GM13977 (cell line): Measurements from ENCODE around the gene BICDL1.
A peak's percentile ranks its signal among the peaks of the same experiment; 100 is the strongest.

Source experiments
- DNase-seq: peaks from one replicate; pipeline ENCODE4 v3.0.0; 2012; ENCODE audit warnings: low spot score
- in situ Hi-C: fragments of 300-500 bp; cut with MboI; formaldehyde crosslinking; loops from one replicate; pipeline ENCODE4 v1.12.0; 2022; ENCODE audit warnings: low sequenced_read_pairs, low pct_unique_long_range_greater_than_20kb, mixed read lengths, inconsistent platforms; ENCODE audit not compliant: unreplicated experiment
- TF ChIP-seq, protein P1 (sequence below): IDR thresholded peaks from 2 replicates; pipeline ENCODE4 v1.5.1; 2012; ENCODE audit warnings: mild to moderate bottlenecking, control low read depth; ENCODE audit not compliant: insufficient read depth; ENCODE audit errors: extremely low read depth, missing control alignments

Gene BICDL1

DNA sequence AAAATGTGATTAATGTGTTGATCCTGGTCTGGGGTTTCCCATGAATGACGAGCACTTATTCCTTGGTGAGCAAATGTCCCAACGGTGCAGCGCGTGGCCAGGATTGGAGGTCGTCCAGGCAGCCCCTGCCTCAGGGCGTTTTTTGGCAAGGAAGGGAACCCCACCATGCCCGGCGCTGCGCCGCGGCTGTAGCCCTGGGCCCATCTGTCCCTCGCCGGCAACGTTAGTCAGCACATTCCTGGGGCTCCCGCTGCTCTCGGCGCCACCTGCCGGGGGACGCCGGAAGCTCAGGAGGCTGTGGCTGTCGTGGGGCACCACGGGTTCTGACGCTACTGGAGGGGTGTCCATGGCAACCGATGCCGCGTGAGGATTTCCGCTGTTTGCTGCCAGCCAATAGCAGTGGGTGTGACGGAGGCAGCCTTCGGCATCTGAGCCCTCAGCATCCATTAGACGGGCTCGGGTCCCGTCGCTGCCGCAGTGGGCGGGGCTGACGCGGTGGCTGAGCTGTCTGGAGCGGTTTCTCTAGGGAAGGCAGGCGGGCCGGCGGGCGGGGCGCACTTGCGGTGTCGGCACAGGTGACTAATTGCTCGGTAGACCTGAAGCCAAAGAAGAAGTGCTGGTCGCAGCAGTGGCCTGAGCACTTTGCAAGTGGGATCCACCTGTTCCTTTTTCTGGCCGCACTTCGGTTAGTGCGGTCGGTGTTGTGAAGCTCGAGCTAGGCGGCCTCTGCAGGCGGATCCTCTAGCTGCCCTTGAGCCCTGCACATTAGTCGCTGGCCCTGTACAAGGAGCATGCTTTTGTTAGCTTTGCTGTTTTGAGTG is 98.0 kb downstream of the BICDL1 start:
- in situ Hi-C loops = loop anchor here (25.0 kb wide), 1 partner anchor 400 kb away; no protein-coding TSS in a partner anchor
- DNase-seq = peak; percentile 99
- TF ChIP-seq, protein P1, sequence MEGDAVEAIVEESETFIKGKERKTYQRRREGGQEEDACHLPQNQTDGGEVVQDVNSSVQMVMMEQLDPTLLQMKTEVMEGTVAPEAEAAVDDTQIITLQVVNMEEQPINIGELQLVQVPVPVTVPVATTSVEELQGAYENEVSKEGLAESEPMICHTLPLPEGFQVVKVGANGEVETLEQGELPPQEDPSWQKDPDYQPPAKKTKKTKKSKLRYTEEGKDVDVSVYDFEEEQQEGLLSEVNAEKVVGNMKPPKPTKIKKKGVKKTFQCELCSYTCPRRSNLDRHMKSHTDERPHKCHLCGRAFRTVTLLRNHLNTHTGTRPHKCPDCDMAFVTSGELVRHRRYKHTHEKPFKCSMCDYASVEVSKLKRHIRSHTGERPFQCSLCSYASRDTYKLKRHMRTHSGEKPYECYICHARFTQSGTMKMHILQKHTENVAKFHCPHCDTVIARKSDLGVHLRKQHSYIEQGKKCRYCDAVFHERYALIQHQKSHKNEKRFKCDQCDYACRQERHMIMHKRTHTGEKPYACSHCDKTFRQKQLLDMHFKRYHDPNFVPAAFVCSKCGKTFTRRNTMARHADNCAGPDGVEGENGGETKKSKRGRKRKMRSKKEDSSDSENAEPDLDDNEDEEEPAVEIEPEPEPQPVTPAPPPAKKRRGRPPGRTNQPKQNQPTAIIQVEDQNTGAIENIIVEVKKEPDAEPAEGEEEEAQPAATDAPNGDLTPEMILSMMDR = peak; percentile 98

DNA sequence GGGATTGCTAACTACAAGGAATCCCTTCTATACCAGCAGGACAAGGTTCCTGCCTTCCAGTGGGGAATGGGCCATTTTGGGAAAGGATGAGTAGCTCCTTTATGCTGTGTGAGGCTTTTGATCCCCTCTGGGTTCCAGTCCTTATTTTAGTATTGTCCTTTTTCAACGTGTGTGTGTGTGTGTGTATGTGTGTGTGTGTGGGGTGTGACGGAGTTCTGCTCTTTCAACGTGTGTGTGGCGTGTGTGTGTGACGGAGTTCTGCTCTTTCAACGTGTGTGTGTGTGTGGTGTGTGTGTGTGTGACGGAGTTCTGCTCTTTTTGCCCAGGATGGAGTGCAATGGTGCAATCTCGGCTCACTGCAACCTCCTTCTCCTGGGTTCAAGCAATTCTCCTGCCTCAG is 100.1 kb downstream of the BICDL1 start:
- DNase-seq = no peak
- TF ChIP-seq, protein P1 = no peak
- in situ Hi-C loops = loop anchor here (25.0 kb wide), 1 partner anchor 402 kb away; no protein-coding TSS in a partner anchor

DNA sequence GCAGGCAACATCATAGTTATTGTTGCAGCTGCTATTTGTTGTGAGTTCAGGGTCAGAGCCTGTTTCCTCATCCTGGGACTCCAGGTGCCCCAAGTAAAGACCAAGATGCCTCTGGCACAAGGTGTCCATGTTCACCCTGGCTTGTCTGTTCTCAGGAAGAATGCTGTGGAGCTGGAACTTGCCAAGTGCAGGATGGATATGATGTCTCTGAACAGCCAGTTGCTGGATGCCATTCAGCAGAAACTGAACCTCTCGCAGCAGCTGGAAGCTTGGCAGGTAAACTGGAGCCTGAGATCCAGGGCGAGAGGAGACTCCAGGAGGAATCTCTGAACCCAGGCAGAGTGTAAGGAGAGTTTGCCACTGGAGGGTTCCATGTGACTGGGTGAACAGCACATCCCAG is 100.8 kb downstream of the BICDL1 start:
- no peak for DNase-seq
- in situ Hi-C loops = loop anchor here (25.0 kb wide), 1 partner anchor 402 kb away; no protein-coding TSS in a partner anchor
- TF ChIP-seq, protein P1 = no peak

DNA sequence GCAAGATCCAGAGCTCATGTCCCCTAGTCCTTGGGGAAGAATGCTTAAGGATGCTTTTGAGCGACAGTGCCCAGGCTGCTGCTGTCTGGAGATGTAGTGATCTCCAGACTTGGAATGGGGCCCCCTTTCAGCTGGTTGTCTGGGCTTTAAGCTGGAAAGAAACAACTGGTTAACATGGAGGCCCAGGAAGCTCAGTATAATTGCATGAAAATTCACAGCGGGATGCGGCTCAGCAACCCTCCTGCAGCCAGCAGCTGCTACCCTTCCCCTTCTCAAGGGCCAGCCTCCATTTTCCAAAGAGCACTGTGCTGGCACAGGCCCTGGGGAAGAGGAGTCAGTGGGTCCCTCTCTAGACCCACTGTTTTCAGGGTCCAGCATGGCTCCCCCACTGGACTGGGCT is 101.2 kb downstream of the BICDL1 start:
- in situ Hi-C loops = loop anchor here (25.0 kb wide), 1 partner anchor 403 kb away; no protein-coding TSS in a partner anchor
- TF ChIP-seq, protein P1 = no peak
- DNase-seq = no peak

DNA sequence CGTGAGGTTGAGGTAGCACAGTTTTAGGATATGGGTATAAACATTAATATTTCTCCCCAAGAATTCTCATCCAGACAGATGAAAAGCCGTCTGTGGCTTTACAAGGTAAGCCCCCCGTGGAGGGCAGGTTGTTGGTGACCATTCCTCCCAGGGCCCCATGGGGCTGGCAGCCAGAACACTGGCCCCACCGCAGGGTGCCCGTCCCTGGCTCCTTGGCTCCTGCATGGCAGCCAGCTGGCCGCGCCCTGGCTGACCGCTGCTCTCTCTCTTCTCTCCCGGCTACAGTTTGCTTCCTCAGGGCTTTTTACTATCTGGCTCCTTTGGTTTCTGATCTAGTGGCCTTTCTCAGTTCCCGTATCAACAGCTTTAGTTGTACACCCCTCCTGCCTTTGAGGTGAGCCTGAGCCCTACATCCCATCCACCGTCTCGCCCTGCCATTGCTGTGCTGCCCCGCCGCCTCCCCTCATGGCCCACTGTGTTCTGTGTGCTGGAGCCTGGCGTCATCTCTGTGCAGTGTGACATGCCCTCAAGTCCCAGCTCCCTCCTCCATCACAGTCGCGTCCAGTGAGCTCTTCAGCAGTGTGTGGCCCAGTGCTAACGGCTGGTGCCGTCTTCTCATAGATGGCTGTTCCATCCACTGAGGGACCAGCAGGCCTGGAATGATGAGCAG is 101.7 kb downstream of the BICDL1 start:
- no peak for DNase-seq
- in situ Hi-C loops = loop anchor here (25.0 kb wide), 1 partner anchor 403 kb away; no protein-coding TSS in a partner anchor
- TF ChIP-seq, protein P1 = no peak

DNA sequence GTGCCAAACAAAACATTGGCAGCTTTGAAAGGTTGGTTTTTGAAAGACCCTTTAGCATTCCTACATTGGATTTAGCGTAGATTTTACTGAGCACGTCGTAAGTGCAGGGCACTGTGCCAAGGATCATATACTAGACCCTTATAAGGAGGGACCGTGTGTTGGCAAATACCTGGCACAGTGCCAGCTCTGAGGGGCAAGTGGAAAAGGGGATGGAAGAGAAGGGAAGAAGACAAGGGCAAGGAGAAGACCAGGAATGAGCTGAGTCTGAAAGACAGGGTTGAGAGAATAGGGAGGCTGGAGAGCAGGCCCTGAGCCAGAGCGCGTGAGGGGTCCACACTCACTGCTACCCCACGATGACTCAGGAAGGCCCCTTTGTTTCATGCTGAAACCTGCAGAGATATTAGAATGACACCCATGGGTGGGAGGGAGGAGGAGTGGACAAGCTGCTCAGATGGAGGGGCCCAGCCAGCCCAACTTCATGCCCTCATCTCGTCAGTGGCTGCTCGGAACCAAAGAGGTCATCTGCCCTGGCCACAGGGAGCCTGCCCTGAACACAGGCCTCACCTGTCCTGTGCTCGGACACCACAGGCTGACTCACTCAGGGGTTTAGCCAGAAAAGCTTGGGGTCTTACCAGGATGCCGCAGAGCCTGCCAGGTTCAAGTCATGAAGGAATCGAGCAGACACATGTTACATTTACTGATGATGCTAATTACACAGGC is 102.5 kb downstream of the BICDL1 start:
- in situ Hi-C loops = loop anchor here (25.0 kb wide), 1 partner anchor 404 kb away; no protein-coding TSS in a partner anchor
- TF ChIP-seq, protein P1 = no peak
- DNase-seq = peak; percentile 12
